Activated effector memory CD4-positive, alpha-beta T cell treated with Interleukin-2 at 50 U/mL for 16 hours (primary cell): ENCODE results near the gene MTX1.
"Not testable (repeated sequence)": the region's sequence is repeated elsewhere in the genome, so short reads cannot be mapped to it uniquely, and the experiment has no call there.

Experiments
- DNase-seq: peaks from one replicate; pipeline ENCODE4 v3.0.0-alpha.2; 2020

The MTX1 gene

DNA sequence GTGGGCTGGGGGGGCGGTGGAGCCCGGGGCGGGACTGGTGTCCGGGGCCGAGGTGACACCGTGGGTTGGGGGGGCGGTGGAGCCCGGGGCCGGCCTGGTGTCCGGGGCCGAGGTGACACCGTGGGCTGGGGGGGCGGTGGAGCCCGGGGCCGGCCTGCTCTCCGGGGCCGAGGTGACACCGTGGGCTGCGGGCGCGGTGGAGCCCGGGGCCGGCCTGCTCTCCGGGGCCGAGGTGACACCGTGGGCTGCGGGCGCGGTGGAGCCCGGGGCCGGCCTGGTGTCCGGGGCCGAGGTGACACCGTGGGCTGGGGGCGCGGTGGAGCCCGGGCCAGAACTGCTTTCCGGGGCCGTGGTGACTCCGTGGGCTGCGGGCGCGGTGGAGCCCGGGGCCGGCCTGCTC is 18.6 kb upstream of the MTX1 start:
- not testable (repeated sequence) for DNase-seq

DNA sequence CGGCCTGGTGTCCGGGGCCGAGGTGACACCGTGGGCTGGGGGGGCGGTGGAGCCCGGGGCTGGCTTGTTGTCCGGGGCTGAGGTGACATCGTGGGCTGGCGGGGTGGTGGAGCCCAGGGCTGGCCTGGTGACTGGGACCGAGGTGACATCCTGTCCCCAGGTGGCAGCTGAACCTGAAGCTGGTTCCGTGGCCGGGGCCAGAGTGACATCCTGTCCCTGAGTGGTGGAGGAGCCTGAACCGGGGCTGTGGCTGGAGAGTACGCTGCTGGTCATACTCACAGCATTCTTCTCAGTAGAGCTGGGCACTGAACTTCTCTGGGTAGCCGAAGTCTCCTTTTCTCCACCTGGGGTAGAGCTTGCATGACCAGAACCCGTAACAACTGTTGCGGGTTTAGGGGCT is 16.6 kb upstream of the MTX1 start:
- no peak for DNase-seq

DNA sequence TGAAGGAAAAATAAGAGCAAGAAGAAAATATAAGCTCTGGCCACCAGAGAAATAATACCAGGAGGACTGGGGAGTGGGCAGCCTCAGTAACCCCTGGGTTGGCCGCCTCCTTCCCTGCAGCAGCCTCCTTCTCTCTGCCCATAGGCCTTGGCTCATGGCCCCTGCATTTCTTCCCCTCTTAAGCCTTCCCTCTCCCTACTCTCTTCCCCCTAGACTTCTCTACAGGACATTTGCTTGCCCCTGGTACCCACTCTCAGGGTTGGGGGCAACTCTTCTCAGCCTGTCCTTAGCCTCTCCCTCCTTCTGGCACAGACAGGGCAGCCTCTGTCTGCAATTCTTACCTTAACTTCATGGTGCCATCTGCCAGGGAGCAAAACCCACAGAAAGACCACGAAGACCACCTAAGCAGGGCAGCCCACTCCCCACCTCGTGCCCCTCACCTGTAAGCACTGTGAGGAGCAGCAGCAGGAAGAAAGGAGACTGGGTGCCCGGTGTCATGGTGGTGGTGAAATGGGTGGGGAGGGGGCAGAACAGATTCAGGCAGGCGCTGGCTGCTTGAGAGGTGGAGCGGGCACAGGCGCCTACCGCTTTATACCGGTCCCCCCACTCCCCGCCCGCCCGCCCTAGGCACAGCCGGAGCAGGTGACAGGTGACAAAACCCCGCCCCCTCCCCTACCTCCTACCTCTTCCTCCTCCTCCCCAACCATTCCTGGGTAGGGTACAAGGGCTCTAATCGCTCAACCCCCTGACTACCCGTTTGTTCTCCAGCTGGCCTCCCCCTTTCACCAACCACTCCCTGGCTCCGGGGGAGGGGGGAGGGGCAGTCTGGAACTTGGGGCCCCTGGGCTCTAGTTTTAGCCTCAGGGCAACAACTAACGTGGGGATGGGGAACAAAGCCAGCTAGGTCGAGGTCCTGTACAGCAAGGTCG is 15.9 kb upstream of the MTX1 start:
- peak; percentile 29 for DNase-seq

DNA sequence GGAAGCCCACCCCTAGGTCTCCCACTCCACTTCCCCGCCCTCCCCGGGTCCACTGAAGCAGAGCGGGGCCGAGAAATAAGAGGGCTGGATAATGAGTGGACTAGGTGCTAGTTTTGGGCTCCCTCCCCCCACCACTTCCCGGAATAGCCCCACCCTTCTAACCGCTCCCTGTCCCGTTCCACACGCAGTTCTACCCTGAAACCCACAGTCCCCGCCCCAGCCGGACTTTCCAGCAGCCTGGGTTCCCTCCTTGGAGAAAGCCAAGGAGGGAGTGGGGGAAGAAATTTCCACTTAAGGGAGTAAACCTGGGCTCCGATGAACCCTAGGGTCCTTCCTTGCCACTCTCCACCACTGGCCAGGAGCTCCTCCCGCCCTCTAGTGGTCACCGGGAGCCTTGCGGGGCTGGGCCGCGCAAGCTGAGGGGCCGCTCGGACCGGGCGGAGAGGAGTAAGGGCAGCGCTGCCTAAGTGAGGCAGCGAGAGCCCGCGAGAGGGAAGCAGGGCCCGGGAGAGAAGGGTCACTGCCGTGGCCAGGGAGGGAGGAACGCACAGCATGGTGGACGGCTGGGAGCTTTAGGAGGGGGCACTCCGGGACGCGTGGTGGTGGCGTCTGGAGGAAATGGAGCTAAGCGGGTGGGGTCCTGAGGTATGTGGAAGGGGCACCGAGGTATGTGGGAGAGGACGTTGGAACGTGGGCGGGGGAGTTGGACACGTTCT is 15.1 kb upstream of the MTX1 start:
- peak; percentile 54 for DNase-seq

DNA sequence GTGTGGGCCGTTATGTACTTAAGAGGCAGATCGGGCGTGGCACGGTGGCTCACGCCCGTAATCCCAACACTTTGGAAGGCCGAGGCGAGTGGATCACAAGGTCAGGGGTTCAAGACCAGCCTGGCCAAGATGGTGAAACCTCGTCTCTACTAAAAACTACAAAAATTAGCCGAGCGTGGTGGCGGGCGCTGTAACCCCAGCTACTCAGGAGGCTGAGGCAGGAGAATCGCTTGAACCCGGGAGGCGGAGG is 14.6 kb upstream of the MTX1 start:
- DNase-seq, result not testable (repeated sequence)

DNA sequence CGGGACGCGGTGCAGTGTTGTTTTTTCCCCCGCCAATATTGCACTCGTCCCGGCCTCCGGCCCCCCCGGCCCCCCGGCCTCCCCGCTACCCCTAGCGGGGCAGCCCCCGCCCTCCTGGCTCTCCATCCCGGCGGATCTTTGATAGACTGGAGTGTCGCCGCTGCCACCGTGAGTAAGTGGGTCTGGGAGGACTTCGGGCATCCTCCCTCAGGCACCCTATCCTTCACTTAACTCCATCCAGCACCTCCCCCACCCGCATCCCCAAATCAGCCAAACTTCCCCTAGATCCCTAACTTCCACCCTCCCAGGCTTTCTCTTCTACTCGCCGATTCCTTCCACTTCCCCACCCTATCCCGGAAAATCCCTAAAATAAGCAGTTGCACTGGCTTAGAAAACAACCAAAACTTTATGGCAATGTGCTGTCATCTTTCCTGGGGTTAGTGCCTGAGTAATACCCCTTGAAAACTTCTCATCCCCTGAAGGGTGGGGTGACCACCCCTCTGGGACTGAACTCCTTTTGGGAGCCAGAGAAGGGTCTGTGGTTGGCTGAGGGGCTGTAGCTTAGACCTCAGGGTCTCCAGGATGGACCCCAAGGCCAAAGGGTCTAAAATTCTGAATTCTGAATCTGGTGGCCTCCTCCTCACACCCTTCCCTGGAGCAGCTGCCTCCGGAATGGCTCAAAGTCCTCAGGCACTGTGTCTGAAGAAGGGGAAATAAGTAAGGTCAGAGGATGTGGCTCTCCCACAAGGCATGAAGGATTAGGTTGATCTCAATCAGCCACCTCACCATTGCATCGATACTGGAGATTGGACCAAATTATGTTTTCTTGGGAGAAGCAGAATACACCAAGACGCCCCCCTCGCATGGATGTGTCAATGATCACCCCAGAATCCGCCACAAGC is 13.0 kb upstream of the MTX1 start:
- no peak for DNase-seq

DNA sequence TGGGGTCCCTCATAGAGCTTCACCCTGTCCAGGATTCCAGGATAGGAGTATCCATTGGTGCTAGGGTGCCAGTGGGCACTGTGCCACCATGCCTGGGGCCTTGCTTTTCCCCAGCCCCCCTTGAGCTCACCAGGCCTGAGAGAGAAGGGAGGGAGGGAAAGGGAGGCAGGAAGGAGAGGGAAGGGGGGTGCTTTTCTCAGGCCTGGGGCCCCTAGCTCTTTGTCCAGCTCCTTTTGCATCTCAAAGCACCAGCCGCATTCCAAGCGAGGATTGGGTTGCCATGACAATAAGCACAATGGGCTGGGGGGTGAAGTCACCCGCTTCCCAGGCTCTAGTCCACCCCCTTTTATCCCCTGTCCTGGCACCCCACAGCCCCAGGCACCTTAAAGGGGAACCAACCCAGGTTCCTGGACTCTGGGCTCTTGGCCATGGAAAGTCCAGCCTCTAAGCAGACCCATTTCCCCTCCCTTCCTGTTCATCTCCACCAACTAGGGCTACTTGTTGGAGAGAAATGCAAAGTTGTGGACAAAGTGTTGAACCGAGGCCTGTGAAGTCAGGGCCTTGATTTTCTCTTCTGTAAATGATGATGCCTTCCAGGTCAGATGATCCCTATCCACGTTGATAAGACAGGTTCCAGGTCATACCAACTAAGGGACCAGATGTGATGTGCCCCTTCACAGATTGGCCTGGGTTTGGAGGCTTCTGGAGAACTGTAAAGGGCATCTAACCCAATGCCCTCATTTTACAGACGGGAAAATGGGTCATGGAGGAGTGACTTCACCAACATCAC is 12.2 kb upstream of the MTX1 start:
- DNase-seq, result no peak

DNA sequence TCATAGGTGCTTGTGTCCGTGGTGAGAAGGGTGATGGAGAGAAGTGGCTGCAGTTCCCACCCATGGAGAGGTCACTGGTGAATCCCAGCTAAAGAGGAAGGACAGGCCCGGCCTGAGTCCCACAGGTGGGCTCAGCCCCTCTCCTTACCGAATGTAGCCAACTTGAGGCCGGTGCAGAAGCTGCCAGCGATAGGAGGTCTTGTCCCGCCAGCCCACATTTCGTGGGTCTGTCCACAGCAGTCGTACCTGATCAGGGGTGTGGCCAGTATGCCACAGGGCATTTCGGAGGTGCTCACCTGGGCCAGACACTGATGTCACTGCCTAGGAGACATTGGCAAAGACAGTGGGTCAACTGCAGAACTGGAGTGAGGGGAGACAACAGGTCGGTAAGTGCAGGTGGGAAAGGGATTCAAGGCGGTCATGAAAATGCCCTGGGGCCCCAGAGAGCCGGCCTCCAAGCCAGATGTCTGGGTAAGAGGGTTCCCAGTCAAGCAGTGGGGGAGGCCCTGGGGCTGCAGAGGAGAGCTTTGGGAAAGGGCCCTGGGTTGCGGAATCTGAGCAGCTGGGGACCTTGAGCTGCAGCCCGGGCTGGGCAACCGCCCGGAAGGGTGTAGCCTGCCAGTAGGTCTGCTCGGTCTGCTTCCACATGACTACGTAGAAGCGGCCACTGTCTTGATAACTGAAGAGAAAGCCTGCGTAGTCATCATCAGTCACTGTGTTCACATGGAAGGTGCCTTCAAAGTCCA is 11.4 kb upstream of the MTX1 start:
- no peak for DNase-seq

DNA sequence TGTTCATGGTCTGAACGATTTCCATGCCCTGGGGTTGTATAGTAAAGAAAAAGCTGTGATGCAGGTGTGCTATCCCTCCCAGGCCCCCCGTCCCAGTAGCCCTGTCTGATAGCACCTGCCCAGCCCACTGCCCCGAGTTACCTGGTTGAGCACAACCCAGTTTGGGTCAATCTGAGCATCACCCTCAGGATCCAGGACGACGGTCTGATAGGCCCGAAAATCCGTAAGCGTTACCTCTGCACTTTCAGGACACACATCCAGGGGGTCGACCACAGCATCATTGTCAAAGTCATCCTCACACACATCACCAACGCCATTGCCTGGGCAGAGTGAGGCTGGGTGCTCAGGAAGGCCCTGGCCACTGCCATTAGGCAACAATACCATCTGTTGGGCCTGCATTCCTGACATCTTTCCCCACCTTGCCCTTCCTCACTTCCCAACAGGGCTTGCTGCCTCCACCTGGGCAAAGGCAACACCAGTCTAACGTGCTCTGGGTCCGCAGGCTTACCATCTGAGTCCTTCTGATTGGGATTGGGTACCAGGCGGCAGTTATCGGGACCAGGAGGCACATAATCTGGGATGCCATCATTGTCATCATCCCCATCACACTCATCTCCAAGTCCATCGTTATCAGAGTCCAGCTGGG is 10.5 kb upstream of the MTX1 start:
- DNase-seq, result no peak

DNA sequence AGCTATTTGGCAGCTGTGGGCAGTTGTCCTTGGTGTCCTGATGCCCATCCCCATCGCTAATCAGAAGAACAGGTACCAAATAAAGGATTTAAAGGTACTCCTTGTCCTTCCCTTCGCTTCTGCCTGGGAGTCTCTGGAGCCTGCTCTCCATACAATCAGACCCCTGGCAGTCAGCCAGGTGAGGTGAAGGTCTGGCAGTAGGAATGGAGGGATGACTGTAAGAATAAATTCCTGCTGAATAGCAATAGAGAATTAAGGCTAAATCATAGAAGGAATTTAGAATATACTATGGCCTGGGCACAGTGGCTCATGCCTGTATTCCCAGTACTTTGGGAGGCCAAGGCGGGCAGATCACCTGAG is 10.0 kb upstream of the MTX1 start:
- DNase-seq, result no peak

DNA sequence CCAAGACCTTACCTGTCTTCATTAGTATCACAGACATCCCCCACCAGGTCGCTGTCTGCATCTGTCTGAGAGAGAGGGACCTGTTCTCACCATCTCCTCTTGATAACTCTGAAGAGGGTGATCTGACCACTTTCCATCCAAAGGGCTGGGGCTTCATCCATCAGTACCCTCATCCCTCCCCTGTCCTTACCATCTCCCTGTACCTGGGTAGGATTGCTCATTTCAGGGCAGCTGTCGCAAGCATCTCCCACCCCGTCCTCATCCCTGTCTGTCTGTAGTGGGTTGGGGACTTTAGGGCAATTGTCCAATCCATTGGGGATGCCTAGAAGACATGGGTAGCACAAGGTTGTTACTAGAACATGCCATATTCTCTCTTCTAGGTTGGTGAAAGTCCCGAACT is 8.7 kb upstream of the MTX1 start:
- DNase-seq, result no peak

DNA sequence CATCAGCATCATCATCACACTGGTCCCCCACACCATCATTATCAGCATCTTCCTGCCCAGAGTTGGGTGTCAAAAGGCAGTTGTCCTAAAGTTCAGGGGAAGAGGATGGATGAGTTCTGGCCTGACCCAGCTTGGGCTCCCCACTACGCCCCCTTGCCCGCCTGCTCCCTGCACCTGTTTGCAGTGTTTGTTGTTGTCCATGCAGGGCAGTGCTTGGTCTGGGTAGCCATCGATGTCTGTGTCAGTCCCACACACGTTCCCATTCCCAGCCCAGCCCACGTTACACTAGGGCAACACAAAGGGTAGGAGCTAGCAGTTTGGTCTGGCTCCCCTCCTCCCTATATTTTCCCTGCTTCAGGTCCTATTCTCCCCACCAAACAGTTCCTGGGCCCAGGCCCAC is 7.6 kb upstream of the MTX1 start:
- no peak for DNase-seq

DNA sequence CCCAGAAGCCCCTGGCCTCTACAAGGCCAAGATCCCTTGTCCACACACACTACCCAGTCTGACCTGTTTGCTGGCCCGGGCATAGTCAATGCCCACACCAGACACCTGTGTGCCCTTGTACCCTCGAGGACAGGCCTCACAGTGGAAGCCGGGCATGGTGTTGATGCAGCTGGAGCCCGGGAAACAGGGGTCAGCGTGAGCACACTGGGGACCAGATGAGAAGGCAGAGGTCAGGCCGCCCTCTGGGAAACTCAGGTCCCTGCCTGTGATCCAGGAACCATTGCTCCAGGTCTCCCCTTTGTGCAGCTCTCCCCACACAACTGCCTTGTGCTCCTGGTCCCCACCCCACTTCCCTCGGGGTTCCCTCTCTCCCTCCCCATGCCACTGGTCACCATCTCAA is 6.3 kb upstream of the MTX1 start:
- DNase-seq, result no peak

DNA sequence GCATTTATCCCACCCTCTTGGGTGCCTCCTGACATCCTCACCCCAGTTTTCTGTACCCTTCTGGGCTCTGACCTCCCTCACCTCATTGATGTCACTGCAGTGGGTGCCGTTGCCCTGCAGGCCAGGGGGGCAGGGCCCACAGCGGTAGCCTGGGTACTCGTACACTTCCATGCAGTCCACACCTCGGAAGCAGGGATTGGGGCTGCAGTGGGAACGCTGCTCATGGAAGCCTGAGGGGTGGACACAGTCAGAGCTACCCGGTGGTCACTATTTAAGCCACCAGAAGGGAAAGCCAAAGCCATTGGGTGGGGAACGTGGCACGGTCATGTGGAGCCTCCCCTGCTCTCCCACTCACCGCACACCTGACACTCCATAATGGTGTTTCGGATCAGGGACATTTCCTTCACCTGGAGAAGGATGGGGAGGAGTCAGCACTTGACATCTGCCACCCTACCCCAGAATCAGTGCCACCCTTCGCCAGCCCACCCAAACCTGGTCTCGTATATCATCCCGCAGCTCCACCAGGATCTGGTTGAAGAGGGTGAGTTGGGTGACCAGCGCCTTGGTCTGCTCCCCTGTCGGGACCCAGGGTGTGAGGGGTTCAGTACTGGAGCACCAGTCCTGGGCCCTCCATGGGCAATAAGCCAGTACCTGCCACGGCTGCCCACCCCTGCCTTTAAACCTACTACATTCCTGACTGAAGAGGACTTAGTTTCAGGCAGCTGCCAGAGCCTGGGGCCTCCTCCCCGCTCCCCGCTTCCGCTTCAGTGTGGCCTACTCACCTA is 5.6 kb upstream of the MTX1 start:
- no peak for DNase-seq

DNA sequence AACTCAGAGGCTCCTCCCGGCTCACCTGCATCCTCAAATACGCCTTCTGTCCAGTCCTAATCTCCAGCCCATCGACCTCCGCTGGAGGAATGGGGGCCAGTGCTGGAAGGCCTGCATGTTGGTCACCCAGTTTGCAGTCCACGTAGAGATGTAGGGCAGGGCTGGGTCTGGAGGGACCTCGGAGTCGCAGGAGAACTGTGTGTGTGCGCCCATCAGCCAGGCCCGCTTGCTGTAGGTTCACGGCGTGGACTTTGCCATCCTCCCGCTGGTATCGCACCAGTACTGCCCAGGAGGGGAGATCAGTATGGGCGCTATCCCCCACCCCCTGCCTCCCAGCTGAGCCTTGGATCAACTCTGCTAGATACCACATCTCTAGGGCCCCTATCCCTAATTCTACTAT is 3.5 kb upstream of the MTX1 start:
- no peak for DNase-seq

DNA sequence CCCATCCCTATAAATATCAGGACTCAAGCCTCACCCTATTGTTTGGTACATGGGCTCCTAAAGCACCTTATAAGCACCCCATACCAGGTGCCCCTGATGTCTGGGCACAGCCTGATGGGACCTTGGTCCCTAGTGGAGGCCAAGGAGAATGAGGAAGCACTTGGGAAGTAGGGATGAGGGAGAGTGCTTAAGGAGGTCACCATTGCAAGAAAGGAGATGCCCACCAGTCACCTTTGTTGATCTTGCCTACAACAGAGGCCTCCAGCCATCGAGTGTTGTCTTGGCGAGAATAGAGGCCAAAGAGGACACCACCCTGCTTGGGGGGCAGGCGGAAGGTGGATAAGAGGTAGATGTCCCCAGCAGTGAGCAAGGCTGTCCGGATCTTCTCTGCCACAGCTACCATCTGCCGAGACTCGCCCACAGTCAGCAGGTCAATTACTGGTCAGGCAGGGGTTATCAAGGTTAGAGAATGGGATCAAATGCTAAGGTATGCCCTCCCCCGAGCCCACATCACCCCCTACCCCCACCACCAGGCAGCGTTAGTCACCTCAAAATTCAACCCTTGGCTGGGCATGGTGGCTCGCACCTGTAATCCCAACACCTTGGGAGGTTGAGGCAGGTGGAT is 2.4 kb upstream of the MTX1 start:
- no peak for DNase-seq

DNA sequence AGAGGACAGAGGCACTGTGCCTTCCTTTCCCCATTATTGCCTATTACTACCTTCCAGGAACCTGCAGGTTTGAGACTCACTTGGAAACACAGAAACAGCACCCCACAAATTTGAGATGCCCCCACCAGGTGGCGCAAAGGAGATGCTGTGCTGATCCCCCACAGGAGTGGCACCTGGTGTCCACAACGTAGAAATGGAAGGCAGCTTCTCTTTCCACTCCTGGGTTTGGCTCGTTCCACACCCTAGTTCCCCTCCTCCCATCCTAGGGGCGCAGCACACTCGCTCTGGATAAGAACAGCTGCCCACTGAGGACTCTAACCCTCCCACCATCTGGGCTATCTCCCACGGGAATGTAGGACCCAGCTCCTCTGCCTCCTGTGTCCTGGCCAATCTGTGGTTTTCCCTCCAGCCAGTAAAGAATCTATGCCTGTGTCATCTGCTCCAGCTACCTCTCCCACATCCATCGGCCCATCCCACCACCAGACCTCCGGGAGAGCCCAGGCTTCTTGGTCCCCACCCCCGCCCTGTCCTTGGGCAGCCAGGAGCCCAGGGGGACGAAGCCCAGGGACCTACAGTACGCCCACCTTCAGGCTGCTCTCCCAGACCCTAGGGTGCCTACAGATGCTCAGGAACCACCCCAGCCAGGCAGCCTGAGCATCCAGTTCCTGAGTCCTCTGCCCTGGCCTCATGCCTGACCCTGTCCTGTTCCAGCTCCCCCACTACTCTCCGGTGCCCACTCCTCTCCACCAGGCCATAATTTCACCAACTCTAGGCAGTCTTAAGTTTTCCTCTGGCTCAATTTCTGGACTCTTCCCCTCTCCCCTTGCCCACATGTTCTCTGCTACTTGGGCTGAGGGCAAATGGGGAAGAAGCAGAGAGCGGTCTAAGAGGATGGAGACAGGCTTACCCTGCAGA is 1.3 kb upstream of the MTX1 start:
- peak; percentile 83 for DNase-seq

DNA sequence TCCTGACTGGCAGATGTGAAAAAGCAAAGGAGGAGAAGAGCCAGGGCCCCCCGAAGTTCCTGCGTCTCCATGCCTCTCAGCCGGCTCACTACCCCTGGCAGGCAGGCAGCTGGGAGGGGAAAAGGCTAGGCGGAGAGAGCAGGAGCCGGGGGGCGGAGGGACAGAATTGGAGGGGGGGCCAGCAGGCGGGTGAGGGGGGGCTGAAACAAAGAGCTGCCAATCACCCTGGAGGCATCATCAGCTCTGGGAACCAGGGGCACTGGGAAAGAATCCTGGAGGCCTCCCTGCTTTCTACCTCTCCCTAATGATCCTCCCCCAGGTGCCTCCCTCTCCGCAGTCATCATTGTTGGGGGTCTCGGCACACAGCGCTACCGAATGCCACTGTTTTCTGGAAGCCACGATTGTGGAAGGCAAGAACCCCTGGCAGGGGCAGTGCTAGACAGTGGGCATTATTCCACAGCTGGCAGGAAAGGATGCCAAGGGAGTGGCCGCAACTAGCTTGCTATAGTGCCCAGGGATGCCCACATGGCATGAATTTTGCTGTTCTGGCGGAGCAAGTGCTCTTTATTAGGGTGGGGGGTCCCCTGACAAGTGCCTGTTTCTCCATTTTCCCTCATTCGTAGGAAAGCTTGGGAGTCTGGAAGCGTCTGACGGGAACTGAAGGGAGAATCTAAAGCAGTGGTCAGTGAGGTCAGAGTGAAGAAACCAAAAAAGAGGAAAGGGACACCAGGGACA is 522 bp upstream of the MTX1 start, which contains the start of gene THBS3:
THBS3 (minus strand) TSS at position 92 of the 735 bp plus-strand sequence; CDS start at position 71, 21 bp downstream.
- DNase-seq, result no peak
